Astrocyte (in vitro differentiated cells and primary cell): ENCODE data around the gene CYBRD1. TPM values are rescaled to one million over a fixed set of nuclear protein-coding genes. Genes with fewer than 3 reads are reported as not detected.

Experiments used
- DNase-seq: peaks from one replicate; pipeline ENCODE4 v3.0.0-alpha.2; 2010; ENCODE audit warnings: low read depth
- FAIRE-seq: peaks from 2 replicates; lab custom pipeline; 2011; peaks lifted over from hg19 to GRCh38; lab: Jason Lieb, UNC
- H2AFZ ChIP-seq: 2 replicates; pipeline ENCODE4 v1.6.0; 2012; ENCODE audit warnings: low read depth, low read length, inconsistent platforms
- H3K27ac ChIP-seq: 2 replicates; pipeline ENCODE4 v1.5.1; 2011; ENCODE audit warnings: low read depth, low read length, inconsistent platforms
- H3K27me3 ChIP-seq: 2 replicates; pipeline ENCODE4 v1.6.0; 2011; ENCODE audit warnings: low read length, inconsistent platforms; ENCODE audit not compliant: insufficient read depth
- H3K36me3 ChIP-seq: 2 replicates; pipeline ENCODE4 v1.5.1; 2011; ENCODE audit warnings: low read length, inconsistent platforms; ENCODE audit not compliant: insufficient read depth
- H3K4me1 ChIP-seq: 2 replicates; pipeline ENCODE4 v1.5.1; 2011; ENCODE audit warnings: low read length, inconsistent platforms; ENCODE audit not compliant: insufficient read depth
- H3K4me2 ChIP-seq: 2 replicates; pipeline ENCODE4 v1.6.0; 2012; ENCODE audit warnings: low read length, inconsistent platforms
- H3K4me3 ChIP-seq: 2 replicates; pipeline ENCODE4 v1.5.1; 2011; ENCODE audit warnings: low read depth, mild to moderate bottlenecking, low read length, inconsistent platforms; ENCODE audit not compliant: insufficient read depth
- H3K79me2 ChIP-seq: 2 replicates; pipeline ENCODE4 v1.6.0; 2012; ENCODE audit warnings: mild to moderate bottlenecking, low read length, inconsistent platforms; ENCODE audit not compliant: insufficient read depth
- H3K9ac ChIP-seq: 2 replicates; pipeline ENCODE4 v1.6.0; 2012; ENCODE audit warnings: mild to moderate bottlenecking, low read length, inconsistent platforms
- H3K9me3 ChIP-seq: 2 replicates; pipeline ENCODE4 v1.5.1; 2012; ENCODE audit warnings: low read depth, mild to moderate bottlenecking, low read length, inconsistent platforms; ENCODE audit not compliant: insufficient read depth
- H4K20me1 ChIP-seq: 2 replicates; pipeline ENCODE4 v1.6.0; 2012; ENCODE audit warnings: low read length, inconsistent platforms; ENCODE audit not compliant: insufficient read depth
- H3K27ac Mint-ChIP-seq: one replicate; pipeline ENCODE4 v1.8.0; 2021; ENCODE audit warnings: mild to moderate bottlenecking, mixed read lengths; ENCODE audit not compliant: unreplicated experiment
- H3K27me3 Mint-ChIP-seq: one replicate; pipeline ENCODE4 v1.8.0; 2021; ENCODE audit warnings: low read depth, mixed read lengths; ENCODE audit not compliant: unreplicated experiment
- H3K36me3 Mint-ChIP-seq: one replicate; pipeline ENCODE4 v1.8.0; 2021; ENCODE audit warnings: low read depth, mixed read lengths; ENCODE audit not compliant: unreplicated experiment
- H3K4me1 Mint-ChIP-seq: one replicate; pipeline ENCODE4 v1.8.0; 2021; ENCODE audit warnings: low read depth, mixed read lengths; ENCODE audit not compliant: unreplicated experiment
- H3K4me3 Mint-ChIP-seq: one replicate; pipeline ENCODE4 v1.8.0; 2021; ENCODE audit warnings: mild to moderate bottlenecking, moderate library complexity, mixed read lengths; ENCODE audit not compliant: unreplicated experiment
- H3K9me3 Mint-ChIP-seq: one replicate; pipeline ENCODE4 v1.8.0; 2021; ENCODE audit warnings: mild to moderate bottlenecking, mixed read lengths; ENCODE audit not compliant: unreplicated experiment
- CTCF ChIP-seq: IDR thresholded peaks from 2 replicates; pipeline ENCODE4 v1.5.1; 2011; ENCODE audit warnings: low read depth, mild to moderate bottlenecking, inconsistent platforms, low read length, moderate library complexity; ENCODE audit not compliant: insufficient read depth
- EZH2 ChIP-seq: IDR thresholded peaks from 2 replicates; pipeline ENCODE4 v1.6.1; 2012; ENCODE audit warnings: mild to moderate bottlenecking, low read length, inconsistent platforms; ENCODE audit not compliant: insufficient read depth
- total RNA-seq: library from RNA; stranded (reverse); gene quantifications from 2 replicates; pipeline ENCODE4 v1.2.1, GENCODE V29; 2021

CYBRD1 gene
- total RNA-seq, 1 donor from 2014 or later, result 26.7 TPM

GRCh38 chr2:171487201-171487600, 35.1 kb upstream of the CYBRD1 start:
- Histone ChIP-seq H4K20me1 (no peaks in the 10 kb centered on the region), H3K4me3 (no peak overlapping the region), H2AFZ (no peak overlapping the region), H3K27me3 (no peaks in the 10 kb centered on the region), H3K79me2 (no peaks in the 10 kb centered on the region), H3K36me3 (no peaks in the 10 kb centered on the region), H3K27ac (no peak overlapping the region), H3K4me1 (no peaks in the 10 kb centered on the region), H3K9ac (no peak overlapping the region), H3K4me2 (no peak overlapping the region), H3K9me3 (no peaks in the 10 kb centered on the region)
- H3K4me1 Mint-ChIP-seq, result peaks cover 11% of the 10 kb centered on the region
- DNase-seq (no peak), FAIRE-seq (no peak)
- no peak overlapping the region for H3K4me3 Mint-ChIP-seq
- no peak overlapping the region for H3K27ac Mint-ChIP-seq
- H3K9me3 Mint-ChIP-seq, result no peaks in the 10 kb centered on the region
- H3K27me3 Mint-ChIP-seq, result no peaks in the 10 kb centered on the region
- peaks cover 9% of the 10 kb centered on the region for H3K36me3 Mint-ChIP-seq
- TF ChIP-seq CTCF, result no peak

GRCh38 chr2:171487803-171488259, 34.4 kb upstream of the CYBRD1 start:
- H4K20me1 ChIP-seq, result no peaks in the 10 kb centered on the region
- Mint-ChIP-seq H3K4me3 (no peak overlapping the region), H3K27ac (no peak overlapping the region), H3K27me3 (no peaks in the 10 kb centered on the region), H3K36me3 (peaks cover 9% of the 10 kb centered on the region), H3K4me1 (peaks cover 5% of the 10 kb centered on the region), H3K9me3 (no peaks in the 10 kb centered on the region)
- H3K4me2 ChIP-seq, result no peak overlapping the region
- no peaks in the 10 kb centered on the region for H3K27me3 ChIP-seq
- TF ChIP-seq CTCF (no peak), EZH2 (no peak)
- H2AFZ ChIP-seq, result no peak overlapping the region
- H3K36me3 ChIP-seq, result no peaks in the 10 kb centered on the region
- no peaks in the 10 kb centered on the region for H3K9me3 ChIP-seq
- no peaks in the 10 kb centered on the region for H3K4me1 ChIP-seq
- H3K27ac ChIP-seq, result no peak overlapping the region
- no peaks in the 10 kb centered on the region for H3K79me2 ChIP-seq
- no peak overlapping the region for H3K9ac ChIP-seq
- no peak for FAIRE-seq
- no peak for DNase-seq
- H3K4me3 ChIP-seq, result no peak overlapping the region

GRCh38 chr2:171490577-171490976, 31.7 kb upstream of the CYBRD1 start:
- Mint-ChIP-seq H3K4me3 (no peak overlapping the region), H3K27ac (no peak overlapping the region), H3K36me3 (peaks cover 9% of the 10 kb centered on the region), H3K27me3 (no peaks in the 10 kb centered on the region), H3K9me3 (no peaks in the 10 kb centered on the region), H3K4me1 (peaks cover 2% of the 10 kb centered on the region)
- Histone ChIP-seq H3K27ac (no peak overlapping the region), H3K9me3 (no peaks in the 10 kb centered on the region), H3K9ac (no peak overlapping the region), H3K4me1 (no peaks in the 10 kb centered on the region), H3K27me3 (no peaks in the 10 kb centered on the region), H4K20me1 (no peaks in the 10 kb centered on the region), H3K79me2 (no peaks in the 10 kb centered on the region), H2AFZ (no peak overlapping the region), H3K4me3 (no peak overlapping the region), H3K4me2 (no peak overlapping the region), H3K36me3 (no peaks in the 10 kb centered on the region)
- DNase-seq (no peak), FAIRE-seq (no peak)
- no peak for TF ChIP-seq EZH2
- no peak for TF ChIP-seq CTCF
